Thyroid gland (tissue), 4 donors: ENCODE data around the gene SPTBN4.

ENCODE experiments used
- POLR2A ChIP-seq, 2 donors: fragments of 450-650 bp; IDR thresholded peaks; one replicate each; pipeline ENCODE4 v1.6.1; 2017; ENCODE audit warnings: antibody characterized with exemption in 2 of 2, mild to moderate bottlenecking in 2 of 2, moderate library complexity in 1 of 2
- TF ChIP-seq, protein P1 (sequence below), 6 experiments: fragments of 200-600 bp in 3 of 6; fragments of 450-650 bp in 3 of 6; sonication (generic) in 3 of 6; IDR thresholded peaks; one replicate each; pipeline ENCODE4 v1.5.1; 2016 to 2019; ENCODE audit warnings: antibody characterized with exemption in 6 of 6, mild to moderate bottlenecking in 2 of 6, inconsistent platforms in 1 of 6, moderate library complexity in 1 of 6

DNA sequence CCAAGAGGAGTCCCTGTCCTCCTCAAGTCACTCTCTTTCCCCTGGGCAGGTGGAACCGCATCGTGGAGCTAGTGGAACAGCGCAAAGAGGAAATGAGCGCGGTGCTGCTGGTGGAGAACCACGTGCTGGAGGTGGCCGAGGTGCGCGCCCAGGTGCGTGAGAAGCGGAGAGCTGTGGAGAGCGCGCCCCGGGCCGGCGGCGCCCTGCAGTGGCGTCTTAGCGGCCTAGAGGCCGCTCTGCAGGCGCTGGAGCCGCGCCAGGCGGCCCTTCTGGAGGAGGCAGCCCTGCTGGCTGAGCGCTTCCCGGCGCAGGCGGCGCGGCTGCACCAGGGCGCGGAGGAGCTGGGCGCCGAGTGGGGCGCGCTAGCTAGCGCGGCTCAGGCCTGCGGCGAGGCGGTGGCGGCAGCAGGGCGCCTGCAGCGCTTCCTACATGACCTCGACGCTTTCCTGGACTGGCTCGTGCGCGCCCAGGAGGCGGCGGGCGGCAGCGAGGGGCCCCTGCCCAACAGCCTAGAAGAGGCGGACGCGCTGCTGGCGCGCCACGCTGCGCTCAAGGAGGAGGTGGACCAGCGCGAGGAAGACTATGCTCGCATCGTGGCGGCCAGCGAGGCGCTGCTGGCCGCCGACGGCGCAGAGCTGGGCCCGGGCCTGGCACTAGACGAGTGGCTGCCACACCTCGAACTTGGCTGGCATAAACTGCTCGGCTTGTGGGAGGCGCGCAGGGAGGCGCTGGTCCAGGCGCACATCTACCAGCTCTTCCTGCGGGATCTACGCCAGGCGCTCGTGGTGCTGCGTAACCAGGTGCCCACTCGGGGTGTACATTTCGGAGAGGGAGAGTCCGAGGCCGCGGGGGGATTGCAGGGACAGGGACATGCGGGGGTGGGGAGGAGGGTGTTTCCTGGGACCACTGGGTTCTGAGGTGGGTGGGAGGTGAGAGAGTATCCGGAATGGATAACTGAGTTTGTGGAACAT is 52.8 kb downstream of the SPTBN4 start:
- no peak for TF ChIP-seq POLR2A (IDR thresholded peaks at IDR 0.05)
- TF ChIP-seq, protein P1, sequence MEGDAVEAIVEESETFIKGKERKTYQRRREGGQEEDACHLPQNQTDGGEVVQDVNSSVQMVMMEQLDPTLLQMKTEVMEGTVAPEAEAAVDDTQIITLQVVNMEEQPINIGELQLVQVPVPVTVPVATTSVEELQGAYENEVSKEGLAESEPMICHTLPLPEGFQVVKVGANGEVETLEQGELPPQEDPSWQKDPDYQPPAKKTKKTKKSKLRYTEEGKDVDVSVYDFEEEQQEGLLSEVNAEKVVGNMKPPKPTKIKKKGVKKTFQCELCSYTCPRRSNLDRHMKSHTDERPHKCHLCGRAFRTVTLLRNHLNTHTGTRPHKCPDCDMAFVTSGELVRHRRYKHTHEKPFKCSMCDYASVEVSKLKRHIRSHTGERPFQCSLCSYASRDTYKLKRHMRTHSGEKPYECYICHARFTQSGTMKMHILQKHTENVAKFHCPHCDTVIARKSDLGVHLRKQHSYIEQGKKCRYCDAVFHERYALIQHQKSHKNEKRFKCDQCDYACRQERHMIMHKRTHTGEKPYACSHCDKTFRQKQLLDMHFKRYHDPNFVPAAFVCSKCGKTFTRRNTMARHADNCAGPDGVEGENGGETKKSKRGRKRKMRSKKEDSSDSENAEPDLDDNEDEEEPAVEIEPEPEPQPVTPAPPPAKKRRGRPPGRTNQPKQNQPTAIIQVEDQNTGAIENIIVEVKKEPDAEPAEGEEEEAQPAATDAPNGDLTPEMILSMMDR (IDR thresholded peaks at IDR 0.05) = no peak
